Activated CD8-positive, alpha-beta memory T cell treated with anti-CD3 and anti-CD28 coated beads for 24 hours (primary cell): ENCODE measurements around the gene SCNN1B.

Source experiments
- DNase-seq: peaks from one replicate; pipeline ENCODE4 v3.0.0-alpha.2; 2020

Gene SCNN1B

GRCh38 chr16:23408823-23409298, 106.8 kb downstream of the SCNN1B start:
- DNase-seq = no peak

- DNase-seq = no peak
These were observed 107.4 kb downstream of the SCNN1B start for GRCh38 chr16:23409522-23409921.

- no peak for DNase-seq
These were observed 108.1 kb downstream of the SCNN1B start for GRCh38 chr16:23410176-23410575.

- no peak for DNase-seq
These were observed 112.6 kb downstream of the SCNN1B start for GRCh38 chr16:23414731-23415130.

- DNase-seq = no peak
These were observed 114.7 kb downstream of the SCNN1B start for GRCh38 chr16:23416816-23417215.

GRCh38 chr16:23420011-23420410, 117.9 kb downstream of the SCNN1B start:
- no peak for DNase-seq

GRCh38 chr16:23423496-23424049, 121.5 kb downstream of the SCNN1B start:
- DNase-seq = no peak

GRCh38 chr16:23424292-23424958, 122.3 kb downstream of the SCNN1B start:
- no peak for DNase-seq

- DNase-seq = no peak
These were observed 126.2 kb downstream of the SCNN1B start for GRCh38 chr16:23428351-23428750.
